ENCODE data around the gene ZBTB12. TPM values are rescaled to one million over a fixed set of nuclear protein-coding genes. Genes with fewer than 3 reads are reported as not detected.

The ZBTB12 gene
- total RNA-seq, 1 experiment from 2014 or later = 11.7 TPM

- ChIA-PET CTCF (interaction anchor here (1.1 to 2.4 kb wide), 2 partner anchors 45 to 46 kb away, joined by 5 to 11 read pairs; no protein-coding TSS in a partner anchor), POLR2A (no interaction called here)
- peak overlapping the region; percentile 10 for H3K27ac Mint-ChIP-seq (ENCODE audit: unreplicated experiment)
- DNase-seq = no peak
- peaks cover 16% of the 10 kb centered on the region for H3K4me1 ChIP-seq
- no peaks in the 10 kb centered on the region for H3K27me3 Mint-ChIP-seq (ENCODE audit: insufficient read depth, unreplicated experiment)
- peaks cover 10% of the 10 kb centered on the region for H3K4me1 Mint-ChIP-seq (ENCODE audit: low read depth, unreplicated experiment)
- no peak overlapping the region for H3K4me3 Mint-ChIP-seq (ENCODE audit: unreplicated experiment)
- no peaks in the 10 kb centered on the region for H3K9me3 Mint-ChIP-seq (ENCODE audit: unreplicated experiment)
- intact Hi-C loops (cut with micrococcal nuclease; ENCODE audit: unreplicated experiment) = no loop called here
- H3K36me3 Mint-ChIP-seq (ENCODE audit: insufficient read depth, unreplicated experiment) = peaks cover 16% of the 10 kb centered on the region
- H3K27me3 ChIP-seq (replicated peaks; ENCODE audit: control insufficient read depth, insufficient read depth, low read length) = no peaks in the 10 kb centered on the region
- BruUV-seq (replicated peaks) = no TSS peak
- no peaks in the 10 kb centered on the region for H3K36me3 ChIP-seq (ENCODE audit: control insufficient read depth, insufficient read depth, low read length)
- TF ChIP-seq CTCF (IDR thresholded peaks at IDR 0.05; ENCODE audit: insufficient read depth in 1 of 2, low read depth in 1 of 2, low read length in 1 of 2, severe bottlenecking in 1 of 2, unreplicated experiment in 1 of 2) = no peak
- H3K4me3 ChIP-seq (ENCODE audit: low read depth, low read length) = no peak overlapping the region
- H3K9me3 ChIP-seq = no peaks in the 10 kb centered on the region
Measured at GRCh38 chr6:31906122-31906521, 4.2 kb upstream of the ZBTB12 start.

- H3K4me1 ChIP-seq = peaks cover 19% of the 10 kb centered on the region
- CTCF ChIA-PET = no interaction called here
- POLR2A ChIA-PET = interaction anchor here (0.5 kb wide), 1 partner anchor 8 kb away, joined by 3 read pairs; the partner anchor contains the start of gene EHMT2
Measured at GRCh38 chr6:31905041-31905440, 3.2 kb upstream of the ZBTB12 start.

GRCh38 chr6:31903957-31904356 is 2.1 kb upstream of the ZBTB12 start:
- Mint-ChIP-seq H3K27ac (ENCODE audit: unreplicated experiment) (no peak overlapping the region), H3K9me3 (ENCODE audit: unreplicated experiment) (no peaks in the 10 kb centered on the region), H3K36me3 (ENCODE audit: insufficient read depth, unreplicated experiment) (peaks cover 23% of the 10 kb centered on the region), H3K27me3 (ENCODE audit: insufficient read depth, unreplicated experiment) (no peaks in the 10 kb centered on the region), H3K4me1 (ENCODE audit: low read depth, unreplicated experiment) (peaks cover 18% of the 10 kb centered on the region), H3K4me3 (ENCODE audit: unreplicated experiment) (no peak overlapping the region)
- no peak for DNase-seq
- no peak overlapping the region for H3K4me3 ChIP-seq (ENCODE audit: low read depth, low read length)
- no peaks in the 10 kb centered on the region for H3K27me3 ChIP-seq (replicated peaks; ENCODE audit: control insufficient read depth, insufficient read depth, low read length)
- POLR2A ChIA-PET = no interaction called here
- no peak for TF ChIP-seq CTCF (IDR thresholded peaks at IDR 0.05; ENCODE audit: insufficient read depth in 1 of 2, low read depth in 1 of 2, low read length in 1 of 2, severe bottlenecking in 1 of 2, unreplicated experiment in 1 of 2)
- H3K4me1 ChIP-seq = peaks cover 19% of the 10 kb centered on the region
- no peaks in the 10 kb centered on the region for H3K9me3 ChIP-seq
- BruUV-seq (replicated peaks) = no TSS peak
- intact Hi-C loops (cut with micrococcal nuclease; ENCODE audit: unreplicated experiment) = loop anchor here (2.0 to 5.0 kb wide), 2 partner anchors 37 to 213 kb away; no protein-coding TSS in a partner anchor
- H3K36me3 ChIP-seq (ENCODE audit: control insufficient read depth, insufficient read depth, low read length) = no peaks in the 10 kb centered on the region
- CTCF ChIA-PET = interaction anchor here (1.0 kb wide), 1 partner anchor 49 kb away, joined by 3 read pairs; no protein-coding TSS in a partner anchor

More at GRCh38 chr6:31905041-31905440, 3.2 kb upstream of the ZBTB12 start:
- Mint-ChIP-seq H3K4me3 (ENCODE audit: unreplicated experiment) (no peak overlapping the region), H3K27ac (ENCODE audit: unreplicated experiment) (no peak overlapping the region), H3K27me3 (ENCODE audit: insufficient read depth, unreplicated experiment) (no peaks in the 10 kb centered on the region), H3K4me1 (ENCODE audit: low read depth, unreplicated experiment) (peaks cover 10% of the 10 kb centered on the region), H3K9me3 (ENCODE audit: unreplicated experiment) (no peaks in the 10 kb centered on the region), H3K36me3 (ENCODE audit: insufficient read depth, unreplicated experiment) (peaks cover 16% of the 10 kb centered on the region)
- H3K4me3 ChIP-seq (ENCODE audit: low read depth, low read length) = no peak overlapping the region
- TF ChIP-seq CTCF (IDR thresholded peaks at IDR 0.05; ENCODE audit: insufficient read depth in 1 of 2, low read depth in 1 of 2, low read length in 1 of 2, severe bottlenecking in 1 of 2, unreplicated experiment in 1 of 2) = no peak
- no peaks in the 10 kb centered on the region for H3K36me3 ChIP-seq (ENCODE audit: control insufficient read depth, insufficient read depth, low read length)
- no peaks in the 10 kb centered on the region for H3K27me3 ChIP-seq (replicated peaks; ENCODE audit: control insufficient read depth, insufficient read depth, low read length)
- H3K9me3 ChIP-seq = no peaks in the 10 kb centered on the region
- no TSS peak for BruUV-seq (replicated peaks)
- DNase-seq = no peak
- intact Hi-C loops (cut with micrococcal nuclease; ENCODE audit: unreplicated experiment) = no loop called here
